GM21447 (cell line): ENCODE data around the gene PGAP6.
"Not testable (repeated sequence)": the region's sequence is repeated elsewhere in the genome, so short reads cannot be mapped to it uniquely, and the experiment has no call there.

Source experiments
- ATAC-seq: cut with Tn5 transposase; IDR thresholded peaks from one replicate; pipeline ENCODE4 v1.9.1; 2021; ENCODE audit not compliant: unreplicated experiment

Gene PGAP6

DNA sequence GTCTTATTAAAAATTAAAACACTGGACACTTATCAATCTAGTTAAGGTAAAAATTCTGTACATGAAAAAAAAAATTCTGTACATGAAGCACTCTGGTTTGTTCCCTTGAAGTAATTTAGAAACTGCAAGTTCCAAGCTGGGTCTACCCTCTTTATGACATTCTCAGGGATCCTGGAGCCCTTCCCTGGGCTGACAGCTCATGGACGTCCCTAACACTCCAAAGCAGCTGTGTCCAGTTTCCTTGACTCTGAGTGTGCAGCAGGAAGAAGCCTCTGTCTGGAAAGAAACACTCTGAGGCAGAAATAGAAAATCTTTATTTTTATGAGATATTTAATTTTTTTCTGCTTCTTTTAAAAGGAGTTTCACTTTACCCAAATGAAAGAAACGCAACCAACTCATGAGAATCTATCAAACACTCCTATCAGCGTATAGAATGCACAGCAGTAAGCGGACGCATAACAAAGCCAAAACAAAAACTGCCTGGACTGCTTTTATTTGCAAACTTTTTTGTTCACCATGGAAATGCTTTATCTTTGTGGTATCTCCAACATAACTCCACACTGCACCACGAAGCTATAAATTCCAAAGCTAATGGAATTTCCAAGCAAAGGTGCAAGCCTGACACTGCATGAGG lies 50.5 kb downstream of the PGAP6 start:
- not testable (repeated sequence) for ATAC-seq

- ATAC-seq, result no peak
These were observed 51.0 kb downstream of the PGAP6 start for GRCh38 chr16:330741-331140.

DNA sequence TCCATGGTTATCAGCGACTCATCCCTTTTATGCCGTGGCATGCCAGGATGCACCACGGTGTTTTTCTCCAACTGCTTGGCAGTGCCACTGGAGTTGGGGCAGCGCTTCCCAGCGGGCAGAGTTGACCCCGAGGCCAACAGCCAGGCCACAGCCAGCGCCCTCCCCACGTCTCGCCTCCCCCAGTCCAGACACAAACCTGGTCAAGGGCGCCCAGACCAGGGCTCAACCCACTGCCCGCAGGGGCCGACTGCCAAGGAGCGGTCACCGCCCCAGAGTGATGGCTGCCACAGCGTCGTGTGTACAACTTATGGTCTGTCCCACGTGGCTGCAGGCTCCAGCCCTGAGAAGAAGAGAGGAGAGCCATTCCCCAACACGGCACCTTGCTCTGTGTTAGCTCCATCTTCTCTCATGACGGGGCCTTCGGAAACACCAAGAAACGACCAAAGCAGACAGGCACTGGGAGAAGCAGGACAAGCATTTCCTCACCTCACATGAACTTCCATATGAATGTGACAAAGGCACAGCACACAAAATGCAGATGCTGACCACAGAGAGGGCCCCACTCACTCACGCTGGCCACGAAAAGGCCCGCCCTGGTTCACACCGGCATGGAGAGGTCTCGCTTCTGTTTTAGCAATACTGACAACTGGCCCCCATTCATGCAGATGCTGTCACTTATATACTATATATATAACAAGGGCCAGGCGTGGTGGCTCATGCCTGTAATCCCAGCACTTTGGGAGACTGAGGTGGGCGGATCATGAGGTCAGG lies 56.2 kb downstream of the PGAP6 start:
- ATAC-seq, result no peak

- peak; percentile 57 for ATAC-seq
These were observed 57.1 kb downstream of the PGAP6 start for GRCh38 chr16:324451-325334.

DNA sequence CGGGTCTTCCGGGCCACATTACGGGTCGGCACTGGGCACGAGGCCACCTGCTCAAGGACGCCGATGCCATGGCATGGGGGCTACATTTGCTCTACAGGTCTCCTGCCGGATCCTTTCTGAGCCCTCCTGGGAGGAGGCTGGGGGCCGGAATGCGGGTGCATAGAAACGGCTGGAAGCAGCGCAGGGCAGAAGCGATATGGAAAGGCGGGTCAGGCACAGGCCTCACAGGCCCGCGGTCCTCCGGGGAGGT lies 57.7 kb downstream of the PGAP6 start:
- no peak for ATAC-seq

DNA sequence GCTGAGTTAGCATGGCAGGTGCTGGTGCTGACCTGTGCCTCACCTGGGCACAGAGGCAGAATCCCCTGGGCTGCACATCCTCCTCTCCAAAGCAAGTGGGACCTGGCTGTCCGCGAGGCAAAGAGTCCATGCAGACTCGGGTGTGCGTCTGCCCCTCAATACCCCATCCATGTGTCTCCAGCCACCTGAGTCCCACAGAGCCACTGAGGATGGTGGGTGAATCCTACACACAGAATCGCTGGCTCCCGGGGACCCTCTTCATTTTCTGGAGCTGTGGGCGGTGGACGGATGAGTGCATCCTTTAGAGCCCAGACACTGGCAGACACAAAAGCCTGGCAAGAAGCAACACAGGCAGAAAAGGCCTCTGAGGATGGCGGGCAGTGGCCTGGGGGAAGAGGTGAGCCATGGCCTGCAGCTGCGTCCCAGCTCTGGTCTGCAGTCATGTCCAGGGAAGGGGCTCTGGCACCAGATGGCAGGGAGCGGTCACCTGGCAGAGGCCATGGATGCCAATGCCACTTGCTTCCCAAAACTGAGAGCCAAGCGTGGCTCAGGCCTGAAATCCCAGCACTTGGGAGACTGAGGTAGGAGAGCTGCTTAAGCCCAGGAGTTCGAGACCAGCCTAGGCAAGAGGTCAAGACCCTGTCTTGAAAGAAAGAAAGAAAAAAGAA lies 59.2 kb downstream of the PGAP6 start:
- no peak for ATAC-seq

DNA sequence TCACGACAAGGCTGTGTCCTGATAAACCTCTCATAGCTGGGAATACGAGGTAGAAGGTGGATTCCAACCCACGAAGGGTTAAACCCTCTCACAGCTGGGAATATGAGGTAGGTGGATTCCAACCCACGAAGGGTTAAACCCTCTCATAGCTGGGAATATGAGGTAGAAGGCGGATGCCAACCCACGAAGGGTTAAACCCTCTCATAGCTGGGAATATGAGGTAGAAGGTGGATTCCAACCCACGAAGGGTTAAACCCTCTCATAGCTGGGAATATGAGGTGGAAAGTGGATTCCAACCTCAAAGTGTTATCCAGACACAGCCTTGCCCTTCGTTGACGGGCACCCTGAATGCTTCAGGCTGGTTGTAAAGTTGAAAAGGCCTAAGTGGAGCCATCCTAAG lies 60.2 kb downstream of the PGAP6 start:
- no peak for ATAC-seq
